Endothelial cell (in vitro differentiated cells): ENCODE results near the gene S100A3. TPM values are rescaled to one million over a fixed set of nuclear protein-coding genes. Genes with fewer than 3 reads are reported as not detected.

Experiments used
- DNase-seq: peaks from one replicate; pipeline ENCODE4 v3.0.0; 2021; ENCODE audit warnings: low spot score
- H3K27ac Mint-ChIP-seq: one replicate; pipeline ENCODE4 v1.8.0; 2021; ENCODE audit warnings: mixed read lengths, inconsistent platforms; ENCODE audit not compliant: unreplicated experiment
- H3K27me3 Mint-ChIP-seq: one replicate; pipeline ENCODE4 v1.8.0; 2021; ENCODE audit warnings: mild to moderate bottlenecking, moderate library complexity, mixed read lengths, inconsistent platforms; ENCODE audit not compliant: unreplicated experiment
- H3K36me3 Mint-ChIP-seq: one replicate; pipeline ENCODE4 v1.8.0; 2021; ENCODE audit warnings: mild to moderate bottlenecking, low read depth, mixed read lengths, inconsistent platforms; ENCODE audit not compliant: unreplicated experiment
- H3K4me1 Mint-ChIP-seq: one replicate; pipeline ENCODE4 v1.8.0; 2021; ENCODE audit warnings: mild to moderate bottlenecking, mixed read lengths, inconsistent platforms; ENCODE audit not compliant: unreplicated experiment
- H3K4me3 Mint-ChIP-seq: one replicate; pipeline ENCODE4 v1.8.0; 2021; ENCODE audit warnings: mild to moderate bottlenecking, mixed read lengths, inconsistent platforms; ENCODE audit not compliant: unreplicated experiment
- H3K9me3 Mint-ChIP-seq: one replicate; pipeline ENCODE4 v1.8.0; 2021; ENCODE audit warnings: mixed read lengths, inconsistent platforms; ENCODE audit not compliant: unreplicated experiment
- total RNA-seq: library from RNA; stranded (reverse); fragmentation: NEBNext Ultra II Directional; extraction: Animal tissue kit (Norgen Biotek cat#: 25700); gene quantifications from one replicate; pipeline ENCODE4 v1.2.1, GENCODE V29; 2021; ENCODE audit not compliant: unreplicated experiment
- TF ChIP-seq, protein P1 (sequence below): fragments of 200-600 bp; sonication (generic); IDR thresholded peaks from one replicate; pipeline ENCODE4 v1.5.0; 2021; ENCODE audit warnings: antibody characterized with exemption; ENCODE audit not compliant: unreplicated experiment

The S100A3 gene
- total RNA-seq, 1 donor from 2014 or later: not detected

- no peak overlapping the region for H3K4me3 Mint-ChIP-seq
- peaks cover 10% of the 10 kb centered on the region for H3K27me3 Mint-ChIP-seq
- no peaks in the 10 kb centered on the region for H3K9me3 Mint-ChIP-seq
- no peaks in the 10 kb centered on the region for H3K36me3 Mint-ChIP-seq
- H3K4me1 Mint-ChIP-seq: peaks cover 34% of the 10 kb centered on the region
- TF ChIP-seq, protein P1, sequence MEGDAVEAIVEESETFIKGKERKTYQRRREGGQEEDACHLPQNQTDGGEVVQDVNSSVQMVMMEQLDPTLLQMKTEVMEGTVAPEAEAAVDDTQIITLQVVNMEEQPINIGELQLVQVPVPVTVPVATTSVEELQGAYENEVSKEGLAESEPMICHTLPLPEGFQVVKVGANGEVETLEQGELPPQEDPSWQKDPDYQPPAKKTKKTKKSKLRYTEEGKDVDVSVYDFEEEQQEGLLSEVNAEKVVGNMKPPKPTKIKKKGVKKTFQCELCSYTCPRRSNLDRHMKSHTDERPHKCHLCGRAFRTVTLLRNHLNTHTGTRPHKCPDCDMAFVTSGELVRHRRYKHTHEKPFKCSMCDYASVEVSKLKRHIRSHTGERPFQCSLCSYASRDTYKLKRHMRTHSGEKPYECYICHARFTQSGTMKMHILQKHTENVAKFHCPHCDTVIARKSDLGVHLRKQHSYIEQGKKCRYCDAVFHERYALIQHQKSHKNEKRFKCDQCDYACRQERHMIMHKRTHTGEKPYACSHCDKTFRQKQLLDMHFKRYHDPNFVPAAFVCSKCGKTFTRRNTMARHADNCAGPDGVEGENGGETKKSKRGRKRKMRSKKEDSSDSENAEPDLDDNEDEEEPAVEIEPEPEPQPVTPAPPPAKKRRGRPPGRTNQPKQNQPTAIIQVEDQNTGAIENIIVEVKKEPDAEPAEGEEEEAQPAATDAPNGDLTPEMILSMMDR: no peak
- no peak overlapping the region for H3K27ac Mint-ChIP-seq
- no peak for DNase-seq
These were observed 3.3 kb upstream of the S100A3 start for GRCh38 chr1:153552335-153552734.

- Mint-ChIP-seq H3K9me3 (no peaks in the 10 kb centered on the region), H3K27me3 (peaks cover 13% of the 10 kb centered on the region), H3K4me3 (no peak overlapping the region), H3K36me3 (peaks cover 4% of the 10 kb centered on the region), H3K4me1 (peaks cover 34% of the 10 kb centered on the region), H3K27ac (no peak overlapping the region)
- TF ChIP-seq, protein P1: no peak
- DNase-seq: no peak
These were observed 1.9 kb upstream of the S100A3 start for GRCh38 chr1:153550827-153551500.

GRCh38 chr1:153550398-153550758 is 1.3 kb upstream of the S100A3 start:
- TF ChIP-seq, protein P1: no peak
- H3K4me1 Mint-ChIP-seq: peaks cover 34% of the 10 kb centered on the region
- no peak overlapping the region for H3K27ac Mint-ChIP-seq
- no peak overlapping the region for H3K4me3 Mint-ChIP-seq
- peaks cover 4% of the 10 kb centered on the region for H3K36me3 Mint-ChIP-seq
- no peak for DNase-seq
- H3K9me3 Mint-ChIP-seq: no peaks in the 10 kb centered on the region
- H3K27me3 Mint-ChIP-seq: peaks cover 13% of the 10 kb centered on the region

DNA sequence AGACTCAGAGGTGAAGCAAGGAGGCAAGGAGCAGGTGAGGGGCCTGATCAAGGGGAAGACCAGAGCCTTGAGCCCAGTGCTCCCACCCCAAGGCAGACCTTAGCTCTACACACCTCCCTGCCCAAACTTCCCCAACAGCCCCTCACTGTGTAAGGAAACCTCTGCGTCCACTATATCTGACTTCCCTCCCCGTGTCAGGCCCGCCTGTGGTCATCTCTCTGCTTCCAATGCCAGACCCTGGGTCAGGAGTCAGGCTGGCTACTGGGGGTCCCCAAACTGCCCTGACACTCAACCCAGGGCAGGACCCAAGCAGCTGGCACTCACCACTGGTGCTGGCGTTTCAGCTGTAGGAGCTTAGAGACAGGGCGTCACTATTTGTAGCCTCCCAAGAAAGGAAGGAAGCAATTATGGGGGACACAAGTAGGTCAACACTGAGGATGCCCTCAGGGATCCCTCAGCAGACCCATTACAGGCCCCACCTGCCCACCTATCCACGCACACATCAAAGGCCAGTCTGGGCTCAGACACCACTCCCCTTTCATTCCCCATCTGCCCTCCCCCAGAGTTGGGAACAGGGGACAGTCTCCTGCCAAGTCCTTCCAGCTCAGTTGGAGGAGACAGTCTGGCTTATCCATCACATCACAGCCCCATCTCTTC is 811 bp upstream of the S100A3 start:
- Mint-ChIP-seq H3K36me3 (peaks cover 4% of the 10 kb centered on the region), H3K27ac (no peak overlapping the region), H3K27me3 (peaks cover 13% of the 10 kb centered on the region), H3K9me3 (no peaks in the 10 kb centered on the region), H3K4me3 (no peak overlapping the region), H3K4me1 (peaks cover 38% of the 10 kb centered on the region)
- TF ChIP-seq, protein P1: no peak
- DNase-seq: no peak
